Prostate gland (tissue), 2 donors: ENCODE results near the gene MYMK. TPM values are rescaled to one million over a fixed set of nuclear protein-coding genes. Genes with fewer than 3 reads are reported as not detected.

ENCODE experiments used
- DNase-seq: peaks from one replicate; pipeline ENCODE4 v3.0.0-alpha.2; 2019; ENCODE audit warnings: low spot score
- H3K27ac ChIP-seq, 2 donors: fragments of 200-600 bp; sonication (generic); 2 replicates each; pipeline ENCODE4 v1.5.1; 2017 to 2019
- H3K27me3 ChIP-seq: fragments of 200-600 bp; sonication (generic); replicated peaks from 2 replicates; pipeline ENCODE4 v1.5.1; 2019; ENCODE audit not compliant: insufficient read depth
- H3K36me3 ChIP-seq, 2 donors: fragments of 200-600 bp; sonication (generic); 1 replicate in 1 of 2; 2 replicates in 1 of 2; pipeline versions ENCODE4 v1.5.1 to v1.8.1; 2017 to 2019
- H3K4me1 ChIP-seq: fragments of 200-600 bp; sonication (generic); replicated peaks from 2 replicates; pipeline ENCODE4 v1.5.1; 2019
- H3K4me3 ChIP-seq, 2 donors: fragments of 200-600 bp; sonication (generic); 2 replicates each; pipeline ENCODE4 v1.5.1; 2017 to 2019
- H3K9me3 ChIP-seq: fragments of 200-600 bp; sonication (generic); 2 replicates; pipeline ENCODE4 v1.5.1; 2017
- CTCF ChIP-seq, 4 experiments: fragments of 200-600 bp in 2 of 4; fragments of 450-650 bp in 2 of 4; sonication (generic) in 2 of 4; IDR thresholded peaks; 1 replicate in 3 of 4; 2 replicates in 1 of 4; pipeline ENCODE4 v1.5.1; 2016 to 2019; ENCODE audit warnings: antibody characterized with exemption in 4 of 4, mild to moderate bottlenecking in 2 of 4, moderate library complexity in 2 of 4
- POLR2A ChIP-seq: fragments of 450-650 bp; IDR thresholded peaks from one replicate; pipeline ENCODE4 v1.6.1; 2016; ENCODE audit warnings: antibody characterized with exemption, mild to moderate bottlenecking
- POLR2AphosphoS5 ChIP-seq: sonication (generic); formaldehyde crosslinking; IDR thresholded peaks from one replicate; pipeline ENCODE4 v1.6.1; 2017; ENCODE audit warnings: antibody characterized with exemption
- WGBS: methylation state at CpG from one replicate; pipeline ENCODE4 v1.1.5; 2018; 5-methylcytosine and 5-hydroxymethylcytosine counted together
- intact Hi-C: fragments of 100-400 bp; cut with DNase I; formaldehyde crosslinking; loops from one replicate; pipeline ENCODE4 v1.14.2; 2022
- total RNA-seq, 2 donors: library from RNA; depleted of rRNA; stranded (reverse); fragments of >200 nt; gene quantifications; one replicate each; pipeline ENCODE4 v1.1.0, GENCODE V29; 2016

Gene MYMK
- total RNA-seq, 2 donors from 2014 or later = not detected

GRCh38 chr9:133514460-133515239 lies 10.1 kb downstream of the MYMK start:
- DNase-seq = no peak
- WGBS = 34% methylated on average over 14 of the region's 14 CpGs
- H3K27ac ChIP-seq = no peak overlapping the region
- no peaks in the 10 kb centered on the region for H3K9me3 ChIP-seq
- peaks cover 4% of the 10 kb centered on the region for H3K4me1 ChIP-seq
- TF ChIP-seq CTCF (IDR thresholded peaks at IDR 0.05) (no peak), POLR2A (no peak), POLR2AphosphoS5 (no peak)
- intact Hi-C loops = no loop called here
- no peaks in the 10 kb centered on the region for H3K36me3 ChIP-seq
- H3K4me3 ChIP-seq = no peak overlapping the region
- no peaks in the 10 kb centered on the region for H3K27me3 ChIP-seq

- Histone ChIP-seq H3K4me3 (no peak overlapping the region), H3K4me1 (peaks cover 11% of the 10 kb centered on the region), H3K9me3 (no peaks in the 10 kb centered on the region), H3K36me3 (no peaks in the 10 kb centered on the region), H3K27me3 (no peaks in the 10 kb centered on the region), H3K27ac (no peak overlapping the region)
- intact Hi-C loops = no loop called here
- TF ChIP-seq CTCF (IDR thresholded peaks at IDR 0.05) (no peak), POLR2A (no peak), POLR2AphosphoS5 (no peak)
- WGBS = 64% methylated on average over 23 of the region's 28 CpGs
- no peak for DNase-seq
Observed at GRCh38 chr9:133513214-133514100, 11.3 kb downstream of the MYMK start.

- DNase-seq = no peak
- H3K4me3 ChIP-seq = no peak overlapping the region
- no peaks in the 10 kb centered on the region for H3K9me3 ChIP-seq
- no peak overlapping the region for H3K27ac ChIP-seq
- intact Hi-C loops = no loop called here
- H3K36me3 ChIP-seq = no peaks in the 10 kb centered on the region
- TF ChIP-seq CTCF (IDR thresholded peaks at IDR 0.05) (no peak), POLR2A (no peak), POLR2AphosphoS5 (no peak)
- H3K4me1 ChIP-seq = peaks cover 11% of the 10 kb centered on the region
- 89% methylated on average over 19 of the region's 19 CpGs for WGBS
- H3K27me3 ChIP-seq = no peaks in the 10 kb centered on the region
Observed at GRCh38 chr9:133512253-133513213, 12.2 kb downstream of the MYMK start.

- TF ChIP-seq CTCF (IDR thresholded peaks at IDR 0.05) (no peak), POLR2A (no peak), POLR2AphosphoS5 (no peak)
- WGBS = 85% methylated on average over 10 of the region's 10 CpGs
Observed at GRCh38 chr9:133511607-133512006, 13.2 kb downstream of the MYMK start.

More at GRCh38 chr9:133511607-133512006, 13.2 kb downstream of the MYMK start:
- no peak for DNase-seq
- H3K9me3 ChIP-seq = no peaks in the 10 kb centered on the region
- no peak overlapping the region for H3K4me3 ChIP-seq
- intact Hi-C loops = no loop called here
- no peaks in the 10 kb centered on the region for H3K27me3 ChIP-seq
- no peak overlapping the region for H3K27ac ChIP-seq
- peaks cover 11% of the 10 kb centered on the region for H3K4me1 ChIP-seq
- H3K36me3 ChIP-seq = no peaks in the 10 kb centered on the region
